Stimulated activated CD8-positive, alpha-beta memory T cell treated with anti-CD3 and anti-CD28 coated beads, Interleukin-2, amount 100 ng/mL, for 1 hour (primary cell): ENCODE data around the gene TFAP2A.

Source experiments
- DNase-seq, 2 donors: peaks; one replicate each; pipeline ENCODE4 v3.0.0-alpha.2; 2020; ENCODE audit warnings: low read depth in 2 of 2

Gene TFAP2A

GRCh38 chr6:10412461-10413261 is 2.2 kb downstream of the TFAP2A start:
- DNase-seq = no peak

- DNase-seq = no peak
These were observed 2.9 kb downstream of the TFAP2A start for GRCh38 chr6:10411971-10412460.

GRCh38 chr6:10411131-10411970 is 3.5 kb downstream of the TFAP2A start:
- no peak for DNase-seq

- no peak for DNase-seq
These were observed 4.4 kb downstream of the TFAP2A start for GRCh38 chr6:10410207-10411050.

- no peak for DNase-seq
These were observed 5.1 kb downstream of the TFAP2A start for GRCh38 chr6:10409731-10410206.

GRCh38 chr6:10409233-10409721 is 5.6 kb downstream of the TFAP2A start:
- DNase-seq = no peak

GRCh38 chr6:10408457-10408856 is 6.4 kb downstream of the TFAP2A start:
- DNase-seq = no peak

- DNase-seq = no peak
These were observed 7.2 kb downstream of the TFAP2A start for GRCh38 chr6:10407674-10408054.

- DNase-seq = no peak
These were observed 7.7 kb downstream of the TFAP2A start for GRCh38 chr6:10407018-10407673.

GRCh38 chr6:10406556-10406955 is 8.3 kb downstream of the TFAP2A start:
- DNase-seq = no peak

- DNase-seq = no peak
These were observed 9.4 kb downstream of the TFAP2A start for GRCh38 chr6:10405513-10405900.

GRCh38 chr6:10404799-10405512 is 9.9 kb downstream of the TFAP2A start:
- DNase-seq = no peak

- DNase-seq = peak; percentile 36 to 58
These were observed 10.6 kb downstream of the TFAP2A start for GRCh38 chr6:10404107-10404798.

GRCh38 chr6:10403385-10404106 is 11.3 kb downstream of the TFAP2A start:
- DNase-seq = no peak

GRCh38 chr6:10402648-10403311 is 12.1 kb downstream of the TFAP2A start:
- no peak for DNase-seq

GRCh38 chr6:10401632-10402223 is 13.1 kb downstream of the TFAP2A start:
- DNase-seq = no peak

- DNase-seq = no peak
These were observed 13.8 kb downstream of the TFAP2A start for GRCh38 chr6:10401004-10401536.

GRCh38 chr6:10400330-10400729 is 14.5 kb downstream of the TFAP2A start:
- no peak for DNase-seq
